Mesothelial cell of epicardium (in vitro differentiated cells): ENCODE measurements around the gene DLK1. TPM values are rescaled to one million over a fixed set of nuclear protein-coding genes. Genes with fewer than 3 reads are reported as not detected.
A peak's percentile ranks its signal among the peaks of the same experiment; 100 is the strongest.

Experiments used
- DNase-seq, 2 experiments: peaks; one replicate each; pipeline ENCODE4 v3.0.0; 2021; ENCODE audit warnings: low spot score in 2 of 2; ENCODE audit not compliant: unreplicated experiment in 2 of 2
- H3K27ac Mint-ChIP-seq: 2 replicates; pipeline ENCODE4 v1.8.0; 2021; ENCODE audit warnings: mixed read lengths
- H3K27me3 Mint-ChIP-seq: 2 replicates; pipeline ENCODE4 v1.8.0; 2021; ENCODE audit warnings: low read depth, mixed read lengths
- H3K36me3 Mint-ChIP-seq: 2 replicates; pipeline ENCODE4 v1.8.0; 2021; ENCODE audit warnings: mixed read lengths
- H3K4me1 Mint-ChIP-seq: 2 replicates; pipeline ENCODE4 v1.8.0; 2021; ENCODE audit warnings: mixed read lengths
- H3K4me3 Mint-ChIP-seq: 2 replicates; pipeline ENCODE4 v1.8.0; 2021; ENCODE audit warnings: mild to moderate bottlenecking, moderate library complexity, mixed read lengths
- H3K9me3 Mint-ChIP-seq: 2 replicates; pipeline ENCODE4 v1.8.0; 2021; ENCODE audit warnings: mixed read lengths
- CTCF ChIP-seq: fragments of 200-600 bp; sonication (generic); IDR thresholded peaks from one replicate; pipeline ENCODE4 v1.5.0; 2021; ENCODE audit warnings: antibody characterized with exemption; ENCODE audit not compliant: unreplicated experiment
- total RNA-seq: library from RNA; stranded (reverse); gene quantifications from 3 replicates; pipeline ENCODE4 v1.2.1, GENCODE V29; 2021

The DLK1 gene
- total RNA-seq, 1 donor from 2014 or later = 1,080 TPM

DNA sequence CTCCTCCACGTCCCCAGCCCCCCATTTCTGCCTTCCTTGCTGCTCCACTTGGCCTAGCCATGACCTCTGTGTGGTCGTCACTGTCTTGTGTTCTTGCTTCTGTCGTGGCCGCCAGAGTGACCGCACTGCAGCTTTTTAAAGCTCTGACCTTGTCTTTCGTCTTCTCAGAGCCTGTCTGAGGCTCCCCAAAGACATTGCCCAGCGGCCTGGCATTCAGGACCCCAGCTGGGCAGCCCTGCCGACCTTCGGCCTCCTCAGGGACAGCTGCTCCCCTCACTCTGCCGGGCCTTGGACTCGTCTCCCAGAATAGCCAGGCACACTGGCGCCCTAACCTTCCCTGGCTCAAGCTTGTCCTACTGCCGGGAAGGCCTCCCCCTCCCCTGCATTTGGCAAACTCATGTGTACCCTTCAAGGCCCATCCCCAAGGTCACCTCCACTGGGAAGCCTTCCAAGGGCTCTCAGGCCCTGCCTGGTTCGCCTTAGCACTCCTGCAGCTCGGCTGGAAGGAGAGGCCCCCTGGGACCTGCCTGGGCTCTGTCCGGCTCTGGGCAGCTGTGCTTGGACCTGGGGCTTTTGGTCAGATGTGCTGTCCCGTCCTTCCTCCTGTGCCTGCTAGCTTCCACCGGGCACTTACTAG lies 15.7 kb upstream of the DLK1 start:
- H3K4me1 Mint-ChIP-seq = peaks cover 32% of the 10 kb centered on the region
- H3K4me3 Mint-ChIP-seq = no peak overlapping the region
- H3K9me3 Mint-ChIP-seq = no peaks in the 10 kb centered on the region
- DNase-seq = no peak
- peak overlapping the region; percentile 79 for H3K27ac Mint-ChIP-seq
- peaks cover 4% of the 10 kb centered on the region for H3K27me3 Mint-ChIP-seq
- TF ChIP-seq CTCF = no peak
- no peaks in the 10 kb centered on the region for H3K36me3 Mint-ChIP-seq

- Mint-ChIP-seq H3K27ac (peak overlapping the region; percentile 76), H3K27me3 (peaks cover 4% of the 10 kb centered on the region), H3K4me1 (peaks cover 29% of the 10 kb centered on the region), H3K9me3 (no peaks in the 10 kb centered on the region), H3K4me3 (no peak overlapping the region), H3K36me3 (no peaks in the 10 kb centered on the region)
- DNase-seq = no peak
- TF ChIP-seq CTCF = no peak
Observed at GRCh38 chr14:100711493-100711892, 15.2 kb upstream of the DLK1 start.

DNA sequence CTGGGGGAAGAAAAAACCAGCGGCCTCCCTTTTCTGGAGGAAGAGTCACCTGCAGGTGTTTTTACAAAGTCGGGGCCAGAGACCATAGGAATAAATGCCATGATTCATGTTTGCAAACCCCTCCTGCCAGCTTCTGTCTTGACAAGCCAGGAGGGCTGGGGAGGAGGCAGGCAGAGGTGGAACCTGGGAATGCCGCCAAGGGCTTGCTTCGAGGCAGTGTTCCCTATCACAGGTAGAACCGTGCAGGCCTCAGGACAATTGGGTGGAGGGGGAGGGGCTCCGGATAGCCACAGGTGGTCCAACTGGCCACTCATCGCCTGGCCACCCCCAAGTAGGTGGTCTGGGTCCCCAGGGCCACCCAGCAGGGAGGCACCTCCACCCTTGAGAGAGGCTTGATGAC lies 14.2 kb upstream of the DLK1 start:
- H3K4me1 Mint-ChIP-seq = peaks cover 25% of the 10 kb centered on the region

GRCh38 chr14:100713705-100714104 lies 13.0 kb upstream of the DLK1 start:
- TF ChIP-seq CTCF = no peak
- Mint-ChIP-seq H3K9me3 (no peaks in the 10 kb centered on the region), H3K27me3 (peaks cover 7% of the 10 kb centered on the region), H3K4me1 (peaks cover 19% of the 10 kb centered on the region), H3K27ac (no peak overlapping the region), H3K4me3 (no peak overlapping the region), H3K36me3 (no peaks in the 10 kb centered on the region)
- no peak for DNase-seq

More for the DNA sequence above, 14.2 kb upstream of the DLK1 start:
- H3K36me3 Mint-ChIP-seq = no peaks in the 10 kb centered on the region
- peaks cover 4% of the 10 kb centered on the region for H3K27me3 Mint-ChIP-seq
- no peak for DNase-seq
- H3K4me3 Mint-ChIP-seq = no peak overlapping the region
- H3K9me3 Mint-ChIP-seq = no peaks in the 10 kb centered on the region
- no peak overlapping the region for H3K27ac Mint-ChIP-seq
- no peak for TF ChIP-seq CTCF

DNA sequence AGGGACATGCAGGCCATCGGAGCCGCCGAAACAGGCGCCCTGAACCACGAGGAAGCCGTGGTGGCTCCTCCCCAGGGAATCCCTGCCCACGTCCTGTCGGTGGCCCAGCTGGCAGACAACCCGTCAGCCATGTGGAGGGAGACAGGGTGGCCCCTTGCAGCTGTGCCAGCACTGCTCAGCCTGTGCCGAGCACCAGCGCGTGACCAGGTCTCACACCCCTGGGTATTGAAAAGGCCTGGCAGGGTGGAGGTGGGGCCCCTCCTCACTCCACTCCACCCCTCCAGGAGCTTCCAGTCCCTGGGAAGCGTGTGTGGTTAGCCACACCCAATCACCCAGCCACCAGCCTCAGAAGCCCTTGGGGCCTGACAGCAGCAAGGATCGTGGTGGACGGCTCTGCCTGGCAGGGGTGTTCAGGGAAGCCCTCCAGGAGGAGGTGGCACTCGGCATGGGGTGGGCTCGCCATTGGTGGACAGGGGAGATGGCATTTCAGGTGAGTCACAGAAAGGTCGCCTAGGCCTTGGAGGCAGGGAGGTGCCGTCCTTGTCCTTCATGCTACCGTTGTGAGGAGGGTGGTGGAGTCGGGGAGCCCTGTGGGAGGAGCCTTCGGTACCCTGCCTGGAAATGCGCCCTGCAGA lies 12.3 kb upstream of the DLK1 start:
- no peak overlapping the region for H3K4me3 Mint-ChIP-seq
- H3K27ac Mint-ChIP-seq = no peak overlapping the region

More for the DNA sequence above, 12.3 kb upstream of the DLK1 start:
- H3K9me3 Mint-ChIP-seq = no peaks in the 10 kb centered on the region
- no peak for TF ChIP-seq CTCF
- peaks cover 18% of the 10 kb centered on the region for H3K4me1 Mint-ChIP-seq
- H3K36me3 Mint-ChIP-seq = no peaks in the 10 kb centered on the region
- no peak for DNase-seq
- H3K27me3 Mint-ChIP-seq = peaks cover 9% of the 10 kb centered on the region
